GM20431 (cell line): ENCODE data around the gene NRG4.
"Not testable (repeated sequence)": the region's sequence is repeated elsewhere in the genome, so short reads cannot be mapped to it uniquely, and the experiment has no call there.

Source experiments
- in situ Hi-C: fragments of 300-500 bp; cut with MseI, MboI; formaldehyde crosslinking; loops from one replicate; pipeline ENCODE4 v1.15.0; 2020; ENCODE audit warnings: low sequenced_read_pairs; ENCODE audit not compliant: unreplicated experiment

The NRG4 gene

GRCh38 chr15:76011627-76012551, at the start of gene NRG4:
Gene NRG4 (minus strand): TSS chr15:76012424. CDS start chr15:76011230, 1,194 bp downstream.
- in situ Hi-C loops, result no loop called here

GRCh38 chr15:76061700-76062099, 49.5 kb upstream of the NRG4 start:
- in situ Hi-C loops, result no loop called here

- in situ Hi-C loops, result no loop called here
Observed at GRCh38 chr15:76060118-76060989, 48.1 kb upstream of the NRG4 start.

- in situ Hi-C loops, result no loop called here
Observed at GRCh38 chr15:76059320-76060117, 47.3 kb upstream of the NRG4 start, which contains the start of gene TMEM266. Gene TMEM266 (plus strand): TSS chr15:76059985. CDS start chr15:76134264, 74,279 bp downstream.

GRCh38 chr15:76058714-76059319, 46.6 kb upstream of the NRG4 start:
- in situ Hi-C loops, result no loop called here

GRCh38 chr15:76057332-76058000, 45.2 kb upstream of the NRG4 start:
- in situ Hi-C loops, result no loop called here

- in situ Hi-C loops, result no loop called here
Observed at GRCh38 chr15:76056931-76057330, 44.7 kb upstream of the NRG4 start.

GRCh38 chr15:76054201-76054600, 42.0 kb upstream of the NRG4 start:
- in situ Hi-C loops, result not testable (repeated sequence)

- in situ Hi-C loops, result no loop called here
Observed at GRCh38 chr15:76038512-76038911, 26.3 kb upstream of the NRG4 start.

- in situ Hi-C loops, result no loop called here
Observed at GRCh38 chr15:76035593-76035992, 23.4 kb upstream of the NRG4 start.

GRCh38 chr15:76034111-76034510, 21.9 kb upstream of the NRG4 start:
- in situ Hi-C loops, result no loop called here

GRCh38 chr15:76033438-76033837, 21.2 kb upstream of the NRG4 start:
- in situ Hi-C loops, result no loop called here

- in situ Hi-C loops, result no loop called here
Observed at GRCh38 chr15:76032046-76032445, 19.8 kb upstream of the NRG4 start.

- in situ Hi-C loops, result no loop called here
Observed at GRCh38 chr15:76024021-76024768, 12.0 kb upstream of the NRG4 start.

GRCh38 chr15:76013470-76013869, 1.2 kb upstream of the NRG4 start:
- in situ Hi-C loops, result not testable (repeated sequence)

GRCh38 chr15:76010613-76011012, 1.6 kb downstream of the NRG4 start:
- in situ Hi-C loops, result no loop called here

GRCh38 chr15:76006136-76006778, 6.0 kb downstream of the NRG4 start:
- in situ Hi-C loops, result no loop called here

GRCh38 chr15:76003364-76003763, 8.9 kb downstream of the NRG4 start:
- in situ Hi-C loops, result no loop called here
